Peyer's patch (tissue), 4 donors: Measurements from ENCODE around the gene CHN2. TPM values are rescaled to one million over a fixed set of nuclear protein-coding genes. Genes with fewer than 3 reads are reported as not detected.

Source experiments
- DNase-seq, 3 donors: peaks; one replicate each; pipeline ENCODE4 v3.0.0-alpha.2; 2017 to 2019
- H3K27ac ChIP-seq, 4 donors: fragments of 200-600 bp; sonication (generic); one replicate each; pipeline ENCODE4 v1.5.1; 2016 to 2019
- H3K27me3 ChIP-seq, 2 donors: fragments of 200-600 bp; sonication (generic); one replicate each; pipeline ENCODE4 v1.5.1; 2019
- H3K36me3 ChIP-seq, 3 donors: fragments of 200-600 bp; sonication (generic); one replicate each; pipeline ENCODE4 v1.5.1; 2016 to 2019
- H3K4me1 ChIP-seq, 4 donors: fragments of 200-600 bp; sonication (generic); one replicate each; pipeline ENCODE4 v1.5.1; 2016 to 2019
- H3K4me3 ChIP-seq, 4 donors: fragments of 200-600 bp; sonication (generic); 1 replicate in 3 of 4; 2 replicates in 1 of 4; pipeline ENCODE4 v1.5.1; 2016 to 2019; ENCODE audit warnings: mild to moderate bottlenecking in 1 of 4
- H3K9me3 ChIP-seq, 4 donors: fragments of 200-600 bp; sonication (generic); one replicate each; pipeline ENCODE4 v1.5.1; 2016 to 2019; ENCODE audit warnings: mild to moderate bottlenecking in 1 of 4
- CTCF ChIP-seq, 6 experiments: fragments of 450-650 bp in 4 of 6; fragments of 200-600 bp in 2 of 6; sonication (generic) in 1 of 6; IDR thresholded peaks; one replicate each; pipeline ENCODE4 v1.5.1; 2017 to 2019; ENCODE audit warnings: antibody characterized with exemption in 6 of 6, mild to moderate bottlenecking in 3 of 6, moderate library complexity in 1 of 6
- POLR2A ChIP-seq, 2 donors: fragments of 450-650 bp; IDR thresholded peaks; one replicate each; pipeline ENCODE4 v1.5.1; 2017; ENCODE audit warnings: antibody characterized with exemption in 2 of 2, mild to moderate bottlenecking in 2 of 2, moderate library complexity in 2 of 2
- total RNA-seq, 4 donors: library from RNA; depleted of rRNA; stranded (reverse); fragments of >200 nt; gene quantifications; one replicate each; pipeline ENCODE4 v1.1.0, GENCODE V29; 2016

CHN2 gene
- total RNA-seq, 4 donors from 2014 or later, result 29.7 to 159 (median 120) TPM

DNA sequence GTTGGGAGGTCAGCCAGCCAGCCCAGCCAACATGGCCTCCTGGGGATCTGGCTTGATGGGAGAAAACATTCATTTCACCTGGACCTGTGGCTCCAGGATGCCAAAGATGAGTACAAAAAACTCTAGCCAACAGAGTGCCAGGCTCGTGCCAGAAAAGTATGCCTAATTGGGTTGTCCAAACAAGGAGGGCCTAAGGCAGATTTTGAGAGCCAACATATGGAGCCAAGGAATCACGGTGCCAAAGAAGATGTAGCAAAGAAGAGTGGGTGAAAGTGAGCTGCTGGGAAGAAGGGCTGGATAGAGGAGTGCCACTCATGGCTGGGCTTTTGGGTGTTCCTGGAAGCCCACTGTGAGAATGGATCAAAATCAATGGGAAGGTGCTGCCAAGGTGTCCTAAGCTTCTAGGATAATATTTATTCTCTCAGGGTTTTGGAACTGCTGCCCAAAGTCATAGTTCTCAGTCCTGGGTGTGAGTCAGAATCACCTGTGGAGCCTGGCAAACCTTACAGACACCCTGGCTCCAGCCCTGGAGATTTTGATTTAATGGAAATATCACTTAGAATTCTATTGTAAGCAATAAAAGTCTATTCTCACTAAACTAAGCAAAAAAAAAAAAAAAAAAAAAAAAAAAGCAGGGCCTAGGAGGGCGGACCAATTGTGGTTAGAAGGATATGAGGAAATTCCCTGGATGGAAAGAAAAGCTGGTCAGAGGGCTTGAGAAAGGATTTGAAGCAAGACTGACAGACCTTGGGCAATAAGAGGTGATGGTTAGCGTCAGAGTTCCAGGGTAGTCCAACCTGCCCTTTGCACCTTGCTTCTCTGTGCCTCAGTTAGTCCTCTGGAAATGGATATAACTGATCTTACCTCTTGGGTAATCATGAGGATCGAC is 186.9 kb downstream of the CHN2 start:
- no peaks in the 10 kb centered on the region for H3K27me3 ChIP-seq
- H3K9me3 ChIP-seq, result no peaks in the 10 kb centered on the region
- no peak for DNase-seq
- no peaks in the 10 kb centered on the region for H3K36me3 ChIP-seq
- H3K4me1 ChIP-seq, result peaks cover 0 to 11% (median 0%) of the 10 kb centered on the region in 4 donors
- H3K27ac ChIP-seq, result no peak overlapping the region
- TF ChIP-seq POLR2A (IDR thresholded peaks at IDR 0.05) (no peak), CTCF (IDR thresholded peaks at IDR 0.05) (no peak)
- no peak overlapping the region for H3K4me3 ChIP-seq

- TF ChIP-seq CTCF (IDR thresholded peaks at IDR 0.05), result no peak
- no peak for TF ChIP-seq POLR2A (IDR thresholded peaks at IDR 0.05)
These were observed 189.7 kb downstream of the CHN2 start for GRCh38 chr7:29384277-29384676.

DNA sequence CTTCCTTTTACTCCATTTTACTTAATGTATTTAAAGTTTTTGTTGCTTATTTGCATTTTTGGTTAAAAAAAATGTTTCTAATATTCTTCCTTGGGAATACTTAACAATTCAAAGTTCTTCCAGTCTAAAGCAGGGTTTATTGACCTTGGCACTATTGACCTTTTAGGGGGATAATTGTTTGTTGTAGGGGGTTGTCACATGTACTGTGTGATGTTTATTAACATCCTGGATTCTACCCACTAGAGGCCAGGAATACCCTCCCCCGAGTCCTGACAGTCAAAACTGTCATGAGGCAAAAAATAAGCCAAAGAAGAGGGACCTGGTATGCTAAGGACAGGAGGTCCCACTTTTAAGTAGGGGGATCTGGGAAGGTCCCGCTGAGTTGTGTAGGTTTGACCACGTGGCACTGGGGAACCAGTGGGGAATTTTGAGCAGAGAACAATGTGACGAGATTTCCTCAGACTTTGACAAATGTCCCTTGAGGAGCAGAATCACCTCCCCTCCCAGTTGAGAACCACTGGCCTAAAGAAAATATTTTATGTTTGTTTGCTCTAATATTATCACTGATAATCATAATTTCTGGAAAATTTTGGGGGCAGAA is 190.7 kb downstream of the CHN2 start:
- DNase-seq, result no peak
- Histone ChIP-seq H3K4me3 (no peak overlapping the region), H3K4me1 (no peaks in the 10 kb centered on the region), H3K27me3 (no peaks in the 10 kb centered on the region), H3K27ac (no peak overlapping the region), H3K36me3 (no peaks in the 10 kb centered on the region), H3K9me3 (no peaks in the 10 kb centered on the region)
- TF ChIP-seq CTCF (IDR thresholded peaks at IDR 0.05) (no peak), POLR2A (IDR thresholded peaks at IDR 0.05) (no peak)

More at GRCh38 chr7:29384277-29384676, 189.7 kb downstream of the CHN2 start:
- no peaks in the 10 kb centered on the region for H3K27me3 ChIP-seq
- no peaks in the 10 kb centered on the region for H3K36me3 ChIP-seq
- DNase-seq, result no peak
- H3K9me3 ChIP-seq, result no peaks in the 10 kb centered on the region
- no peaks in the 10 kb centered on the region for H3K4me1 ChIP-seq
- H3K4me3 ChIP-seq, result no peak overlapping the region
- no peak overlapping the region for H3K27ac ChIP-seq

GRCh38 chr7:29386196-29386765 is 191.7 kb downstream of the CHN2 start:
- no peak for TF ChIP-seq POLR2A (IDR thresholded peaks at IDR 0.05)
- TF ChIP-seq CTCF (IDR thresholded peaks at IDR 0.05), result no peak
- no peak overlapping the region for H3K4me3 ChIP-seq
- no peaks in the 10 kb centered on the region for H3K4me1 ChIP-seq
- H3K27ac ChIP-seq, result no peak overlapping the region
- H3K36me3 ChIP-seq, result no peaks in the 10 kb centered on the region
- no peak for DNase-seq
- H3K27me3 ChIP-seq, result no peaks in the 10 kb centered on the region
- H3K9me3 ChIP-seq, result no peaks in the 10 kb centered on the region

GRCh38 chr7:29391262-29391661 is 196.7 kb downstream of the CHN2 start:
- H3K9me3 ChIP-seq, result no peaks in the 10 kb centered on the region
- no peaks in the 10 kb centered on the region for H3K27me3 ChIP-seq
- no peak for DNase-seq
- no peak overlapping the region for H3K4me3 ChIP-seq
- no peak overlapping the region for H3K27ac ChIP-seq
- TF ChIP-seq CTCF (IDR thresholded peaks at IDR 0.05) (no peak), POLR2A (IDR thresholded peaks at IDR 0.05) (no peak)
- no peaks in the 10 kb centered on the region for H3K4me1 ChIP-seq
- no peaks in the 10 kb centered on the region for H3K36me3 ChIP-seq
